A549 (cell line): ENCODE measurements around the gene GPSM1. TPM values are rescaled to one million over a fixed set of nuclear protein-coding genes. Genes with fewer than 3 reads are reported as not detected.

Experiments
- ATAC-seq, 2 experiments: fragments of 200-7000 bp in 1 of 2; fragments of >200 bp in 1 of 2; cut with Nextera tagmentation in 1 of 2; cut with Tn5 transposase in 1 of 2; 3 replicates each; pipeline versions ENCODE4 v1.8.0 to v1.9.1; 2018 to 2020; ENCODE audit warnings: mild to moderate bottlenecking in 1 of 2, moderate library complexity in 1 of 2
- CTCF ChIA-PET: fragments of 300-600 bp; sonication (Branson Sonifier 250); formaldehyde crosslinking; extraction: SDS; loops from one replicate; lab custom pipeline; 2021; ENCODE audit warnings: antibody characterized with exemption, inconsistent platforms; lab: Yijun Ruan, JAX
- POLR2A ChIA-PET: fragments of 350-600 bp; formaldehyde crosslinking; extraction: SDS; loops from one replicate; lab custom pipeline; 2021; ENCODE audit warnings: antibody characterized with exemption, inconsistent platforms; lab: Yijun Ruan, JAX
- DNase-seq, 2 experiments: peaks; one replicate each; pipeline versions ENCODE4 v3.0.0 to v3.0.0-alpha.2; 2011 to 2016; ENCODE audit warnings: low read depth in 1 of 2, low spot score in 1 of 2
- FAIRE-seq: peaks from 2 replicates; lab custom pipeline; 2011; peaks lifted over from hg19 to GRCh38; lab: Jason Lieb, UNC
- H3K27ac ChIP-seq, 2 experiments: fragments of >200 bp; sonication (Bioruptor Twin); formaldehyde crosslinking; 3 replicates each; pipeline ENCODE4 v1.5.1; 2016 to 2017
- H3K4me1 ChIP-seq: fragments of >200 bp; sonication (Bioruptor Twin); formaldehyde crosslinking; 3 replicates; pipeline ENCODE4 v1.6.1; 2016
- H3K4me2 ChIP-seq: fragments of >200 bp; sonication (Bioruptor Twin); formaldehyde crosslinking; 3 replicates; pipeline ENCODE4 v1.6.1; 2016
- H3K4me3 ChIP-seq: fragments of >200 bp; sonication (Bioruptor Twin); formaldehyde crosslinking; 3 replicates; pipeline ENCODE4 v1.5.1; 2016
- H3K9me3 ChIP-seq: fragments of >200 bp; sonication (Bioruptor Twin); formaldehyde crosslinking; 3 replicates; pipeline ENCODE4 v1.6.1; 2016
- BHLHE40 ChIP-seq: IDR thresholded peaks from 2 replicates; pipeline ENCODE4 v1.6.1; 2012; ENCODE audit warnings: low read depth, low read length, inconsistent platforms
- EHF ChIP-seq: fragments of 250-450 bp; sonication (Bioruptor Pico); IDR thresholded peaks from 2 replicates; pipeline ENCODE4 v1.5.0; 2020; ENCODE audit warnings: mild to moderate bottlenecking
- EHMT2 ChIP-seq: fragments of 200-600 bp; sonication (generic); IDR thresholded peaks from 2 replicates; pipeline ENCODE4 v1.6.1; 2016; ENCODE audit warnings: antibody characterized with exemption, low read depth, mild to moderate bottlenecking, moderate library complexity
- ESRRA ChIP-seq: fragments of 150-350 bp; IDR thresholded peaks from 2 replicates; pipeline ENCODE4 v1.6.1; 2014; ENCODE audit warnings: mild to moderate bottlenecking, low read length, borderline replicate concordance
- FOSB ChIP-seq: fragments of 250-450 bp; sonication (Bioruptor Pico); IDR thresholded peaks from 2 replicates; pipeline ENCODE4 v1.5.0; 2020; ENCODE audit warnings: mild to moderate bottlenecking, moderate library complexity
- FOSL2 ChIP-seq, 2 experiments: fragments of 450-650 bp in 1 of 2; fragments of >200 bp in 1 of 2; sonication (Bioruptor Twin) in 1 of 2; formaldehyde crosslinking; IDR thresholded peaks; 2 replicates each; pipeline versions ENCODE4 v1.5.0 to v1.6.1; 2016 to 2020; ENCODE audit warnings: mild to moderate bottlenecking in 1 of 2, moderate library complexity in 1 of 2
- HDAC2 ChIP-seq: fragments of 200-600 bp; sonication (generic); IDR thresholded peaks from 2 replicates; pipeline ENCODE4 v1.6.1; 2016
- HOXA7 ChIP-seq: fragments of 250-450 bp; sonication (Bioruptor Pico); IDR thresholded peaks from 2 replicates; pipeline ENCODE4 v1.5.0; 2020; ENCODE audit warnings: mild to moderate bottlenecking, moderate library complexity
- HOXB13 ChIP-seq: fragments of 250-450 bp; sonication (Bioruptor Pico); IDR thresholded peaks from 2 replicates; pipeline ENCODE4 v1.5.0; 2020; ENCODE audit warnings: low read depth, mild to moderate bottlenecking, moderate library complexity
- HOXB5 ChIP-seq: fragments of 250-450 bp; sonication (Bioruptor Pico); IDR thresholded peaks from 2 replicates; pipeline ENCODE4 v1.5.0; 2020; ENCODE audit warnings: mild to moderate bottlenecking, moderate library complexity
- JUN ChIP-seq, 2 experiments: fragments of >200 bp; sonication (Bioruptor Twin); formaldehyde crosslinking; IDR thresholded peaks; 2 replicates in 1 of 2; 3 replicates in 1 of 2; pipeline ENCODE4 v1.6.1; 2016 to 2017
- MAZ ChIP-seq: fragments of 150-350 bp; IDR thresholded peaks from 2 replicates; pipeline ENCODE4 v1.6.1; 2014; ENCODE audit warnings: antibody characterized with exemption, low read depth, low read length, borderline replicate concordance
- POLR2A ChIP-seq: IDR thresholded peaks from 2 replicates; pipeline ENCODE4 v1.6.1; 2012; ENCODE audit warnings: mild to moderate bottlenecking, low read length
- RARB ChIP-seq: fragments of 250-450 bp; sonication (Bioruptor Pico); IDR thresholded peaks from 2 replicates; pipeline ENCODE4 v1.8.0; 2021; ENCODE audit warnings: mild to moderate bottlenecking, moderate library complexity
- RCOR1 ChIP-seq: fragments of 150-350 bp; IDR thresholded peaks from 2 replicates; pipeline ENCODE4 v1.6.1; 2014; ENCODE audit warnings: antibody characterized with exemption, low read length, low read depth
- TP53 ChIP-seq: fragments of 250-450 bp; sonication (Bioruptor Pico); IDR thresholded peaks from 2 replicates; pipeline ENCODE4 v1.5.0; 2021; ENCODE audit warnings: mild to moderate bottlenecking, moderate library complexity
- ZC3H11A ChIP-seq: fragments of 450-650 bp; IDR thresholded peaks from 2 replicates; pipeline ENCODE4 v1.6.1; 2014; ENCODE audit warnings: antibody characterized with exemption, mild to moderate bottlenecking
- ZFP36 ChIP-seq: fragments of 450-650 bp; IDR thresholded peaks from 2 replicates; pipeline ENCODE4 v1.6.1; 2014; ENCODE audit warnings: borderline replicate concordance; ENCODE audit not compliant: partially characterized antibody
- ZNF302 ChIP-seq: fragments of 250-450 bp; sonication (Bioruptor Pico); IDR thresholded peaks from 2 replicates; pipeline ENCODE4 v1.9.0; 2021; ENCODE audit warnings: inconsistent platforms, mild to moderate bottlenecking, moderate library complexity
- WGBS: methylation state at CpG from one replicate; pipeline ENCODE4 v1.1.6; 2017; ENCODE audit errors: missing lambda C conversion rate; 5-methylcytosine and 5-hydroxymethylcytosine counted together
- polyA minus RNA-seq: library from RNA; depleted of rRNA, polyadenylated mRNA; stranded (reverse); fragments of >200 nt; gene quantifications from 2 replicates; pipeline ENCODE4 v1.2.3, GENCODE V29; 2011; rRNA and poly(A)+ RNA removed
- polyA plus RNA-seq, 4 experiments: library from polyadenylated mRNA; depleted of rRNA in 3 of 4; stranded (reverse); fragments of >200 nt; fragmentation: RNase III in 1 of 4; extraction: RNeasy Plus Mini Kit Qiagen cat#74134 plus additional on column Dnase treatment in 1 of 4; gene quantifications; 2 replicates in 3 of 4; 3 replicates in 1 of 4; pipeline ENCODE4 v1.2.3, GENCODE V29; 2011 to 2017
- TF ChIP-seq, protein P1 (sequence below): fragments of 150-350 bp; IDR thresholded peaks from 2 replicates; pipeline ENCODE4 v1.6.1; 2014; ENCODE audit warnings: low read depth, mild to moderate bottlenecking, low read length
- TF ChIP-seq, protein P2 (sequence below): fragments of 250-450 bp; sonication (Bioruptor Pico); IDR thresholded peaks from 2 replicates; pipeline ENCODE4 v1.5.0; 2020; ENCODE audit warnings: low read depth, mild to moderate bottlenecking, moderate library complexity

GPSM1 gene, protein sequence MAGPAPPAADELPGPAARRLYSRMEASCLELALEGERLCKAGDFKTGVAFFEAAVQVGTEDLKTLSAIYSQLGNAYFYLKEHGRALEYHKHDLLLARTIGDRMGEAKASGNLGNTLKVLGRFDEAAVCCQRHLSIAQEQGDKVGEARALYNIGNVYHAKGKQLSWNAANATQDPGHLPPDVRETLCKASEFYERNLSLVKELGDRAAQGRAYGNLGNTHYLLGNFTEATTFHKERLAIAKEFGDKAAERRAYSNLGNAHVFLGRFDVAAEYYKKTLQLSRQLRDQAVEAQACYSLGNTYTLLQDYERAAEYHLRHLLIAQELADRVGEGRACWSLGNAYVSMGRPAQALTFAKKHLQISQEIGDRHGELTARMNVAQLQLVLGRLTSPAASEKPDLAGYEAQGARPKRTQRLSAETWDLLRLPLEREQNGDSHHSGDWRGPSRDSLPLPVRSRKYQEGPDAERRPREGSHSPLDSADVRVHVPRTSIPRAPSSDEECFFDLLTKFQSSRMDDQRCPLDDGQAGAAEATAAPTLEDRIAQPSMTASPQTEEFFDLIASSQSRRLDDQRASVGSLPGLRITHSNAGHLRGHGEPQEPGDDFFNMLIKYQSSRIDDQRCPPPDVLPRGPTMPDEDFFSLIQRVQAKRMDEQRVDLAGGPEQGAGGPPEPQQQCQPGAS
- 2.1 TPM in 2 replicates for polyA plus RNA-seq (2011; rRNA removed)
- polyA plus RNA-seq (2012; cell fraction: cytosol; rRNA removed) = 6.5 and 10.5 TPM in 2 replicates
- polyA plus RNA-seq (2012; cell fraction: nucleus; rRNA removed) = 29.9 and 39.9 TPM in 2 replicates
- polyA plus RNA-seq (2017; fragmentation: RNase III; extraction: RNeasy Plus Mini Kit Qiagen cat#74134 plus additional on column Dnase treatment) = 8.2 to 9.9 TPM (median 8.8 TPM) in 3 replicates
- 1.8 and 2.7 TPM in 2 replicates for polyA minus RNA-seq

DNA sequence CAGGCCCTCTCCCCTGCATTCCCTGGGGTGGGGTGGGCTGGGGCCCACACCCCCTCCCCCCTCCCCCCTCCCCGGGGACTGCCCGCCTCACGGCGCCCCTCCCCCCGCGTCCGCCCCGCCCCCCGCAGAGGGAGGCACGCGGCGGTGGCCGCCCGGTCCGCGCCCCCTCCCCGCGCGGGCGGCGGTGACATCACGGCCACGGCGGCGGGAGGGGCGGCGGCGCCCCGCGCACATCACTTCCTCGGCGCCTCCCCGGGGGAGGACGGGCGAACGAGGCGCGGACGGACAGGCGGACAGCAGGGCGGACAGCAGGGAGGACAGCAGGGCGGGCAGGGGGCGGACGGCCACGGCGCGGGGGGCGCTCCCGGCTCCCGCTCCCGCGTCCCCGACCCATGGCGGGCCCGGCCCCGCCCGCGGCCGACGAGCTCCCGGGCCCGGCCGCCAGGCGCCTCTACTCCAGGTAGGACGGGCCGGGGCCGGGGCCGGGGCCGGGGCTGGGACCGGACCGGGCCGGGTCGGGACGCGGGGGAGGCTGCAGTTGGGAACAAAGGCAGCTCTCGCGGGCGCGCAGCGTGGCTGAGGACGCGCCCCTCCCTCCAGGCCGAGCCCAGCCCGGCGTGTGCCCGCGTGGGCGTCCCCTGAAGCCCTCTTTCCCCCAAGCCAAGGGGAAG, at the start of gene GPSM1:
Gene GPSM1, plus strand, starts transcription at position 236 of the 671 bp plus-strand sequence. Its CDS starts 157 bp downstream, at position 393.
- ChIA-PET CTCF (interaction anchor here (0.7 to 1.5 kb wide), 5 partner anchors 10 to 162 kb away, joined by 3 to 5 read pairs (median 3); partner anchors contain the start of gene DNLZ), POLR2A (no interaction called here)
- Histone ChIP-seq H3K4me1 (peaks cover 18% of the 10 kb centered on the region), H3K4me2 (peak within 1 kb of the TSS; percentile 82), H3K27ac (peak within 1 kb of the TSS; percentile 86 to 89), H3K4me3 (peak within 1 kb of the TSS; percentile 89), H3K9me3 (no peaks in the 10 kb centered on the region)
- ATAC-seq = peak; percentile 20 to 44; a peak in 4 of 6 replicates
- peak in 1 of 2 experiments; percentile 52 for DNase-seq
- no CpG with 5 or more reads among the region's 88 CpGs for WGBS
- TF ChIP-seq JUN (IDR thresholded peaks at IDR 0.05) = peak in 1 of 2 experiments; percentile 37; a peak in 1 of 5 replicates
- peak; percentile 33; the same call in 1 of the 2 replicates for TF ChIP-seq POLR2A
- no peak for TF ChIP-seq RARB (CRISPR knock-in tag)
- no peak for FAIRE-seq

DNA sequence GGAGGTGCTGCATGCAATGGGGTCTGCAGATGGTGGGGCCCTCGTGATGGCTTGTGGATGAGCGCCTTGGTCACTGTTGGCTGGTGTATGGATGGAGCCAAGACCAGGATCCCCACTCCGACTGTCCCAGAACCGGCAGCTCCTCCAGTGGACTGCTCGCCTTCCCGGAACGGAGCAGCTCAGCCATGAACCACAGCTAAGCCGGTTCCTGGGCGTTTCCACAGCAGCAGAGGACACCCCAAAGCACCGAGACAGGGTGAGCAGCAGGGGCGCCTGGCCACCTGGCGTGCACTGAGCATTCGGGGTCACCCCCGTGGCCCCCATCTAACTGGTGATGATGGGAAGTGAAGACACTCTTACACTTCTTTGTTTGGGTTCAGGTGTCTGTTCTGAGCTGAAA, 49.6 kb upstream of the GPSM1 start:
- no peak for ATAC-seq
- Histone ChIP-seq H3K4me2 (no peak overlapping the region), H3K9me3 (no peaks in the 10 kb centered on the region), H3K27ac (no peak overlapping the region)
- CTCF ChIA-PET = interaction anchor here (0.9 to 2.5 kb wide), 7 partner anchors 9 to 679 kb away, joined by 3 to 9 read pairs (median 4); no protein-coding TSS in a partner anchor
- TF ChIP-seq ZC3H11A = no peak
- no peak for TF ChIP-seq ESRRA
- TF ChIP-seq RCOR1 = no peak
- TF ChIP-seq, protein P1, sequence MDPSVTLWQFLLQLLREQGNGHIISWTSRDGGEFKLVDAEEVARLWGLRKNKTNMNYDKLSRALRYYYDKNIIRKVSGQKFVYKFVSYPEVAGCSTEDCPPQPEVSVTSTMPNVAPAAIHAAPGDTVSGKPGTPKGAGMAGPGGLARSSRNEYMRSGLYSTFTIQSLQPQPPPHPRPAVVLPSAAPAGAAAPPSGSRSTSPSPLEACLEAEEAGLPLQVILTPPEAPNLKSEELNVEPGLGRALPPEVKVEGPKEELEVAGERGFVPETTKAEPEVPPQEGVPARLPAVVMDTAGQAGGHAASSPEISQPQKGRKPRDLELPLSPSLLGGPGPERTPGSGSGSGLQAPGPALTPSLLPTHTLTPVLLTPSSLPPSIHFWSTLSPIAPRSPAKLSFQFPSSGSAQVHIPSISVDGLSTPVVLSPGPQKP = no peak
- no peak for TF ChIP-seq FOSL2 (IDR thresholded peaks at IDR 0.05)
- no peak for TF ChIP-seq FOSL2 (CRISPR knock-in tag; IDR thresholded peaks at IDR 0.05)
- TF ChIP-seq HOXB5 (CRISPR knock-in tag) = no peak
- no peak for TF ChIP-seq HDAC2
- TF ChIP-seq, all 56 proteins: peak for 0
- FAIRE-seq (no peak), DNase-seq (no peak)
- no peaks in the 10 kb centered on the region for H3K4me1 ChIP-seq
- WGBS = 53% methylated on average over 14 of the region's 14 CpGs
- POLR2A ChIA-PET = interaction anchor here (2.5 kb wide), 1 partner anchor 10 kb away, joined by 11 read pairs; no protein-coding TSS in a partner anchor
- H3K4me3 ChIP-seq = no peak overlapping the region

DNA sequence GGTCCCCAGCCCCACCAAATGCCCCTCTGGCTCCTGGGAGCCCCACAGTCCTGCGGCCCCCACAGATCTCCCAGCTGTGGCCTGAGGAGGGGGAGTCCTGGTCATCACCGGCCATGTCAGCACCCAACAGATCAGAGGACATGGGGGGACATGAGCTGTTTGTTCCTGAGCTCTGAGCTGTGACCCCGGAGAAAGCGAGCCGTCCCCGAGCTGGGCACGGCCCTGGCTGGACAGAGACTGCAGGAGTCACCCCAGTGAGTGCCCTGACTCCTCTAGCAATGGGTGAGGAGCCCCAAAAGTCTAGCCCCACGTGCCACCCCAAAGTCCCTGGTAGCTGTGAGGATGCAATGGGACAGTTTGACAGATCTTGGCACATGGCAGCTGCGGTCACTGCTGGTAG, 49.1 kb upstream of the GPSM1 start:
- Histone ChIP-seq H3K27ac (no peak overlapping the region), H3K4me3 (no peak overlapping the region), H3K4me1 (no peaks in the 10 kb centered on the region), H3K9me3 (no peaks in the 10 kb centered on the region), H3K4me2 (no peak overlapping the region)
- no peak for ATAC-seq
- TF ChIP-seq FOSB (CRISPR knock-in tag) = no peak
- no peak for TF ChIP-seq MAZ
- TF ChIP-seq, protein P2, sequence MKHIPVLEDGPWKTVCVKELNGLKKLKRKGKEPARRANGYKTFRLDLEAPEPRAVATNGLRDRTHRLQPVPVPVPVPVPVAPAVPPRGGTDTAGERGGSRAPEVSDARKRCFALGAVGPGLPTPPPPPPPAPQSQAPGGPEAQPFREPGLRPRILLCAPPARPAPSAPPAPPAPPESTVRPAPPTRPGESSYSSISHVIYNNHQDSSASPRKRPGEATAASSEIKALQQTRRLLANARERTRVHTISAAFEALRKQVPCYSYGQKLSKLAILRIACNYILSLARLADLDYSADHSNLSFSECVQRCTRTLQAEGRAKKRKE (CRISPR knock-in tag) = no peak
- TF ChIP-seq EHF = no peak
- no peak for TF ChIP-seq BHLHE40
- no peak for TF ChIP-seq ZFP36
- no peak for TF ChIP-seq HOXB13 (CRISPR knock-in tag)
- no peak for TF ChIP-seq ZNF302 (CRISPR knock-in tag)
- no peak for TF ChIP-seq ESRRA
- no peak for TF ChIP-seq HOXA7 (CRISPR knock-in tag)
- TF ChIP-seq TP53 (CRISPR knock-in tag) = no peak
- no peak for TF ChIP-seq POLR2A
- TF ChIP-seq, protein P1 = no peak
- TF ChIP-seq EHMT2 = no peak
- 58% methylated on average over 8 of the region's 9 CpGs for WGBS
- no peak for DNase-seq
- ChIA-PET POLR2A (interaction anchor here (2.5 kb wide), 1 partner anchor 11 kb away, joined by 11 read pairs; no protein-coding TSS in a partner anchor), CTCF (interaction anchor here (0.6 to 1.8 kb wide), 8 partner anchors 8 to 680 kb away, joined by 3 to 5 read pairs (median 4); no protein-coding TSS in a partner anchor)
- FAIRE-seq = no peak
